GDM1 (cell line): ENCODE results near the gene OCA2.
"Not testable (repeated sequence)": the region's sequence is repeated elsewhere in the genome, so short reads cannot be mapped to it uniquely, and the experiment has no call there.

Experiments
- DNase-seq: peaks from one replicate; lab custom pipeline; 2025; lab: John Stamatoyannopoulos, UW

OCA2 gene

GRCh38 chr15:27871078-27871901 lies 227.8 kb downstream of the OCA2 start:
- no peak for DNase-seq

GRCh38 chr15:27870320-27870719 lies 228.8 kb downstream of the OCA2 start:
- DNase-seq, result no peak

GRCh38 chr15:27869697-27870281 lies 229.3 kb downstream of the OCA2 start:
- DNase-seq, result no peak

GRCh38 chr15:27868828-27869404 lies 230.2 kb downstream of the OCA2 start:
- DNase-seq, result no peak

DNA sequence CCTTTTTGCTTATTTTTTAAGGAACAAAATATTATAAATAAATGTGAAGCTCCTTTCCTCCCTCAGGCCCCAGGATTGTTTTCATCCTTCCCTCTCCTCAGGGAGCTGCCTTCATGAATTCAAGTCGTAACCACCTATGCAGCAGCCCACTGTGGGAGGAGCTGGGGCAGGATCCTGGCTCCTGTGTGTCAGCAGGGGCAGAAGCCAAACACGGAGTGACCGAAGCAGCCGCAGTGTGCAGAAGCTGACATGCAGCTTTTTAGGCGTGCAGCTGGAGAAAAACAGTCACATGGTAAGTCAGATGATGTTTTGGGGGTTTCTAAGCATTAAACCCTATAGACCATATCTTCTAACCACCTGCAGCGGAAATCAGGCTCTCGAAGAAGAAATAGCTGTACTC lies 231.3 kb downstream of the OCA2 start:
- no peak for DNase-seq

GRCh38 chr15:27866505-27867165 lies 232.5 kb downstream of the OCA2 start:
- DNase-seq, result no peak

DNA sequence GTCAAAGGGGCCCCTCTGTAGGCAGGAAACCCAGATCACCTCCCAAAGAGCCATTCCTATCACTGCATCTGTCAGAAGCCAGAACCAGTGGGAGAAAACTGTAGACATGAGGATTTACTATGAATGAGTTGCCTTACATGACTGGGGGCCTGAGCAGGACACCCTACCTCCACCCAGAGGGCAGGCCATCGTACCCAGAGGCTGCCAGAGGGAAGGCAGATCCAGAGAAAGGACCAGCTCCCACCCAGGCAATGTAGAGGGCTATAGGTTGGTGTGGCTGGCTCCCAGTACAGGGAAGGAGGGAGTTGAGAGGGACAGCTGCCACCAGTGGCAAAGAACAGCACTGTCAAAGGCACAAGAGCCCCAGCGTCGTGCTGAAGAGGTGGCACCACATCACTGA lies 233.2 kb downstream of the OCA2 start:
- no peak for DNase-seq

- no peak for DNase-seq
Observed at GRCh38 chr15:27865323-27865922, 233.7 kb downstream of the OCA2 start.

DNA sequence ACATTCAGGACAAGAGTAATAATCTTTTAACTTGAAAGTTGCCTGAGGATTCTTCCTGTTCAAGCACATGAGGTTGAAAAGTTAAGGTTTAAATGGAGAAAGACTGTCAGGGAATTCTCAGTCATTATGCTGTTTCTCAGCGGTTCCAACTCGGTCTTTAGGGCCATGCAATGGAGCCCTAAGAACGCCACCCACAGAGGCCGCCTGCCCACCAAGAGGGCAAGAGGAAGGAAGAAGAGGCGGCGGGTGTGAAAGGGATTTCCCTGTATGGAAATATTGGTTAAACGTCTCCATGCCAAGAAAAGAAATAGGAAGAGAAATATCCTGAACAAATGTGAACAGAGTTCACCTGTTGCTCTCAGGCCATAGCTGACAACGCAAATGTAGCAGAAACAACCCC lies 234.4 kb downstream of the OCA2 start:
- no peak for DNase-seq

DNA sequence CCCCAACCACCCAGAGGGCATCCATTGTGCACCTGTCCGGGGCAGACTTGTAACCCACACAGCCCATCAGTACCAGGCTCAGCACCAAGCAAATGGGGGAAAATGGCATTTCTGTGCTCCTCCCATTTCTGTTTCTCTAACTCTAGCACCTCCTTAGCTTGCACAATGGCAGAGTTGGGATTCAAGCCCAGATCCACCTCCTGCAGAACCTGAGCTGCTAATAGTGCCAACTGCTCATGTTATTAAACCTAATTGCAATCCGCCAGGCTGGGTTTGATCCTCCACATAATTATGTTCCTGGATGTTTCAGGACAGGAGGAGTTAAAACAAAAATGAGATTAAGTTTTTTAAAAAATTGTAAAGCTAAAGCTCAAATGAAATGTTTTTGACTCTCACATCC lies 235.0 kb downstream of the OCA2 start:
- no peak for DNase-seq

DNA sequence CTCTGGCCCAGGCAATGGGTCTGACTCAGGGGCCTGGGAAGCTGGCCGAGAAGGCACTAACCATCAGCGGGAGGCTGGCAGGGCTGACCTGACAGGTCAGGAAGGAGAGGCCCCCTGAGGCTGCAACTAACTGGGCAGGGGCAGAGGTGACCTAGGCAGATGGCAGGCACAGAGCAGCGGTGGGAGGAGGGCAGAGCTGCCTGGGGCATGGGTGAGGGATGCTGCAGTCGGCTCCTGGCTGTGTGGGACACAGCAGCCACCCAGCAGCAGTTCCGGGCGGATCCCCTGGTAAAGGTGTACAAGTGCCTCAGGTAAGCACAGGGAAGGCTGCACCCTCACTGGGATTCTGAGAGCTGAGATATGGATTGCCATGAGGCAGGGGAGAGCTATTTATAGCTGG lies 236.1 kb downstream of the OCA2 start:
- no peak for DNase-seq

DNA sequence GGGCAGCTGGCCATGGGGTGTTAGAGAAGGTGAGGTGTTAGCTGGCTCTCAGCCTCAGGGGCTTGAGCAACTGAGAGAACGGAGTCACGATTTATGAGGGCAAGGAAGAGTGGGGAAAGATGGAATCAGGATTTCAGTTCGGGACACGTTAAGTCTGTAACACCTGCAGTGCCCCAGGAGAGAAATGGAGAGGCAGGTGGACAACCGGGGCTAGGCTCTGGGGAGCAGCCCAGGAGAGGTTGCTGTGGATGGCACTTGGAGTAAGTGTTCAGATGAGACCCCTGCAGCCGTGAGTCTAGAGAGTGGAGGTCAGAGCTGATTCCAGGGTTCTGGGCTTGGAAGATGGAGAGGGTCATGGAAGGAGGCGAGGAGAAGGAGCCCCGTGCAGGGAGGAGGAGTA lies 237.9 kb downstream of the OCA2 start:
- no peak for DNase-seq

DNA sequence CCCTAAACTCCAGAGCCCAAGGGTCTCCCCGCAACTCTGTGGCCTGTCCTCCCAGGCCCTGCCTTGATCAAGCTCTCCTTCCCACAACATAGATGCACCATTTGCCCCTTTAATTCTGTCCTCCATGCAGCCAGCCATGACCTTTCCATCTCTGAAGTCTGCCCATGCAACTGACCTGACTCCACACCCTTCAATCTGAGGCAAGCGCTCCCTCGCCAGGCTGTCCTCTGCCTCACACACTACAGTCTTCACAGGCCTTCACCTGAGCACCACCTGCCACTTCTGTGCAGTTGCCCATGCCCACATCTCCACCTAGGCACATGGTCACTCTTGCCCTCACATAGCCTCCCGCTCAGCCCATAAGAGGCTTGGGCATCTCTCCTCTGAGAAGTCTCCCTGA lies 244.0 kb downstream of the OCA2 start:
- no peak for DNase-seq

DNA sequence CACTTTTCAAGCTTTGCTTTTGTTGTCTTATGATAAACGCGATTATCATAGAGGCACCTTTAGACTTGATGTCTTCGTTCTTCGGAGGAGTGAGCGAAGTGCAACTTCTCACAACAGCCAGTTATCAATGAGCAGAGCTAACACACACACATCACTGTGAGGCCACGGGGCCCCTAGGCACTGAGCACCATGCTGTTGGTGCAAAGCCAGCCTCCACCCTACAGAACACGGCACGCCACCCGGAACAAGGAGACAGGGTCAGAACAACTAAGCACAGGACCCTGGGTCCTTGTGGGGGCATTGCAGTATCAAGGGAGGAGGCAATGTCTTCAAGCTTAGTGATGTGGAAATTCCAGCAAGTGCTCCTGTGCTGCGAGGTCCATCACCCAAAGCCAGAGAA lies 244.5 kb downstream of the OCA2 start:
- no peak for DNase-seq

- DNase-seq, result no peak
Observed at GRCh38 chr15:27853624-27854455, 245.3 kb downstream of the OCA2 start.

DNA sequence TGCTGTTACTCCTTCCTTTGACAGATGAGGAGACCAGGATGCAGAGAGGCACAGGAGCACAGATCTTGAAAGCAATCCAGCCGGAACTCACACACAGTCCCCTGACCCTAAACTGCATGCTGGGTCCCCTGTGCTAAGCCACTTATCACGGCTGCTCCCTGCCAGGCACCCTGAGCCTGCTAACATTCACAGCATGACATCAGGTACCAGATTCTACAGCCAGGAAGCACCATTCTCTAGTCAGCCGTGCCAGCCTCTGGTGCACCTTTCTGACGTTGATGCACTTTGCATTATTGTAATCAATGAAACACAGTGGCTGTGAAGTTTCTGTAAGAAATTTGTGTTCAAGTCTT lies 247.3 kb downstream of the OCA2 start:
- no peak for DNase-seq

DNA sequence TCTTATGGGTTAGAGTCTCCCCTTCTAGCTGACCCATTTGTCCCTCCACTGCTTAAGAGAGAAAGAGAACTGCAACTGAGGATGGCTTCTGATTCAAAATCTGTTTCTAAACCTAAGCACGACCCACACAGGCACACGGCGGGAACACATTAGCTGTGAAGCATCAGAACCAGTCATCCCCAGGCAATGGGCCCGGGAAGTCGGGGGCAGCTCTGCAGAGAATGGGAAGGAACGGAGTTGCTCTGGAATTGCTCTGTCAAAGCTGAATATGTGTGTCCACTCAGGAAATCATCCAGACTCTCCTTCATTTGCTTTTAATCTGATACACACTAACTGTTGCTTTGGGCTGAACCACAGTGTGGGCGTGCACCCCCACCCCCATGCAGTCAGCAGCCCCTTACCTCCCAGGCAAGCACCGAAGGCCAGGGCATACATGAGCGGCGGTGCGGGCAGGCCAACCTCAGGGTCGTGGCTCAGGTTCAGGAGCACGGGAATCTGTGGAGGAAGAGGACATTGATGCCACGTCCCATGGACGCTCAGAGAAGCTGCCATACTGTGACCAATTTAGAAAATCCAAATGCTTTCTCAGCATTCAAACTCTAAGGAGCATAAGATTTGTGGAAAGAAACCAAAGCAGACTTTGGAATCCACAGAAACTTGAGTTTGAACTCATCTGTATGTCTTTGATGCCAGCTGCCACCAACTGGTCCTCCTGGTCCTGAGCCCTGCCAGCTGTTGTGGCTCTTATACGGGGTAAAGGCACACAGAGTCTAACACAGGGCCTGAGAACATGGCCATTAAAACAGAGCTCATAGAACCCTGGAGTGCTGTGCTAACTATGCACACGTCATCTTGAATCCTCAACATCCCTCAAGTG lies 247.9 kb downstream of the OCA2 start:
- no peak for DNase-seq

DNA sequence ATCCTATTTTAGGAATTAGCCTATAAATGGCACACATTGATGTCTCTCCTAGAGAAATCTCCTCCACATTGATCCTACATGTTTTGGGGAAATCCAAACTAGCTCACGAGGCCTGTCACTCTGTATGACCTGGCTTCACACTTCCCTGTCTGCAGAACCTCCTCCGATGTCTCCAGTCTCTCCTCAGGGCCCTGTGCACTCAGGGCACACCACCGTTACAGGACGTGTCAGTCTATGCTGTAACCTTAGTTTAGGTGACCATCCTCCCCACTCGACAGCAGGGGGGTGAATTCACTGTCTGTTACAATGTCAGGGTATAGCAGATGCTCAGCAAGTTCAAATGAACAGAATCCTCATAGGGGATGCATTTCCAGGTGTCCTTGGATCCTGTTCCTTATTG lies 249.1 kb downstream of the OCA2 start:
- DNase-seq, result no peak

DNA sequence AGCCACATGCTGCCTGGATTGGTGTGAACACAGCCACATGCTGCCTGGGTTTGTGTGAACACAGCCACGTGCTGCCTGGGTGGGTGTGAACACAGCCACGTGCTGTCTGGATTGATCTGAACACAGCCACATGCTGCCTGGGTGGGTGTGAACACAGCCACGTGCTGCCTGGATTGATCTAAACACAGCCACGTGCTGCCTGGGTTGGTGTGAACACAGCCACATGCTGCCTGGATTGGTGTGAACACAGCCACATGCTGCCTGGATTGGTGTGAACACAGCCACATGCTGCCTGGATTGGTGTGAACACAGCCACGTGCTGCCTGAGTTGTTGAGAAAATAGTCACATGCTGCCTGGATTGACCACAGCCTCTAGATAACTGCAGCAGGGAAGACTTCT lies 250.2 kb downstream of the OCA2 start:
- not testable (repeated sequence) for DNase-seq

- no peak for DNase-seq
Observed at GRCh38 chr15:27847775-27848710, 251.1 kb downstream of the OCA2 start.
